ENCODE data around the gene LY6G6C.

Gene LY6G6C

DNA sequence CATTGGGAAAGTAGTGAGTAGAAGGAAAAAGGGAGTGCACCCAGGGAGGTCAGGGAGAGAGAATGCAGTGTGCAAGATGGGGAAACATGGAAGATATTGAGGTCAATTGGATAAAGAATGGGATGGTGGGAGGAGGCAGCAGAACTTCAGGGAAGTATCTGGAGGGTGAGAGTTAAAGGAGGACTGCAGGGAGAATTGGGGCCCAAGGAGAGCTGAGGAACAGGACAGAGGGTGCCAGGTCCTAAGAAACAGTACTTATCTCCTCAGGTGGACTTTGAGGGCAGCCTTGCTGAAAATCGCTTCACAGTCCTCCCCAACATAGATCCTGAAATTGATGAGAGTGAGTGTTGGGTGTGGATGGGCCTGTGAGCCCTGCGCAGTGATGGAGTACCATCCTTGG, 36.7 kb upstream of the LY6G6C start:
- no peak overlapping the region for H3K27ac ChIP-seq
- TF ChIP-seq CTCF (IDR thresholded peaks at IDR 0.05), result no peak
- no peak overlapping the region for H3K4me3 ChIP-seq
- DNase-seq (ENCODE audit: low spot score), result no peak

- TF ChIP-seq CTCF (IDR thresholded peaks at IDR 0.05), result no peak
These were observed 31.3 kb upstream of the LY6G6C start for GRCh38 chr6:31752739-31753319.

DNA sequence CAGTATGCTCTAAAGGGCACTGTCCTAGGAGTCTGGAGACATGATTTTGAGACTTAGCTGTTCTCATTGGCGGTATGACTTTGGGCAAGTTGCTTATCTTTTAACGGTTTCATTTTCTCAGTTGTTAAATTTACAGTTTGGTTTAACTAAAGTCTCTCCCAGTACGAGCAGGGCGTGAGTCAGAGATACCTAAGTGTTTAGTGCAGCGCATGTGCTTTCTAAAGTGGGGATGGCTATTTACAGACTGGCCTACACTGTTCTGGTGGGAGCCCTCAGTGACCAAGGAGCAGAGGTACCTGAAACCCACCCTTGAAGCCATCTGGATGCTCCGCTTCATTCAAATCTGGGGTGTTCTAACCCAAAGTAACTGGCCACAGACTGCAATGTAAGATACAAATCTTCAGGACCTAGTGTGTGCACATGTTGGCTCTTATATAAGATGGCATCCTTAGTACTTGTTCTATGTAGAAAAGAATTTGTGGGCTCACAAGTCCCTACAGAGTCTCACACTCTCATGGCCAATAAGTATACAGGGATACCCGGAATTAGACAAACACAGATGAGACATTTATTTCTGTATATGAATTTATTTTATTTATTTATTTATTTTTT, 29.0 kb upstream of the LY6G6C start:
- DNase-seq (ENCODE audit: low spot score), result no peak
- H3K27ac ChIP-seq, result no peak overlapping the region
- H3K4me3 ChIP-seq, result no peak overlapping the region
- no peak for TF ChIP-seq CTCF (IDR thresholded peaks at IDR 0.05)

More at GRCh38 chr6:31752739-31753319, 31.3 kb upstream of the LY6G6C start:
- no peak overlapping the region for H3K4me3 ChIP-seq
- no peak for DNase-seq (ENCODE audit: low spot score)
- no peak overlapping the region for H3K27ac ChIP-seq

- DNase-seq (ENCODE audit: low spot score), result no peak
- TF ChIP-seq CTCF (IDR thresholded peaks at IDR 0.05), result no peak
- no peak overlapping the region for H3K4me3 ChIP-seq
- no peak overlapping the region for H3K27ac ChIP-seq
These were observed 27.9 kb upstream of the LY6G6C start for GRCh38 chr6:31749301-31750036.

DNA sequence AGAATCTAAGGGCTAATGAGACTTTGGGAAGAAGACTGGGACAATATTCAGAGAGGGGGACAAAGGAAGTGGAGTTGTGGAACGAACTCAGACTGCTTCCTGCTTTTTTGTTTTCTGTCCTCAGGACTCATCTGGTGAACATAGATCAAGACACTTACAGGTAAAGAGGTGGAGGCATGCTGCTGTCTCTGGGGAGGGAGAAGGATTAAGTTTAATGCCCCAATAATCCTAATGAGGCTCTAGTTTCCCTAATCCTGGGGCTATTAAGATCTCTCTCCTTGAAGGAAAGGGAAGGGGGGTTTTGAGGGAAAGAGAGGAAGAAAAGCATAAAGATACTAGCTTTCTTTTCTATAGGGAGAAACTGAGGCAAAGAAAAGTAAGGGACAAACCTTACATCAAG, 22.9 kb upstream of the LY6G6C start:
- no peak for TF ChIP-seq CTCF (IDR thresholded peaks at IDR 0.05)
- Histone ChIP-seq H3K4me3 (no peak overlapping the region), H3K27ac (no peak overlapping the region)
- no peak for DNase-seq (ENCODE audit: low spot score)

DNA sequence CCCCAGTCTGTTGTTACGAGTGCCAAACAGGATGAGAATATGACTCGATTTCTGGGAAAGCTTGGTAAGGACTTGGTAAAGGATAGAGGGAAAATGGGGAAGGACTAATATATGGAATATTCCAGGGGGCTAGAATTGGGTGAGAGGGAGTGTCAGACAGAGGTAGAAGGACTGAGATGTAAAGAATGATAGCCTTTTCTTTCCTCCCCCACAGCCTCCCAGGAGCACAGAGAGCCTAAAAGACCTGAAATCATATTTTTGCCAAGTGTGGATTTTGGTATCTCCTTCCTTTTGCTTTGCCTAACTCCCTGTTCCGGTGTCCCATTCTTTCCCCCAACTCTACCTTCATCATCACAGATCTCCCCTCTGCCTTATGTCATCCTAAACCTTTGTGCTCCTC, 21.3 kb upstream of the LY6G6C start:
- TF ChIP-seq CTCF (IDR thresholded peaks at IDR 0.05), result no peak
- no peak for DNase-seq (ENCODE audit: low spot score)
- Histone ChIP-seq H3K27ac (no peak overlapping the region), H3K4me3 (no peak overlapping the region)

DNA sequence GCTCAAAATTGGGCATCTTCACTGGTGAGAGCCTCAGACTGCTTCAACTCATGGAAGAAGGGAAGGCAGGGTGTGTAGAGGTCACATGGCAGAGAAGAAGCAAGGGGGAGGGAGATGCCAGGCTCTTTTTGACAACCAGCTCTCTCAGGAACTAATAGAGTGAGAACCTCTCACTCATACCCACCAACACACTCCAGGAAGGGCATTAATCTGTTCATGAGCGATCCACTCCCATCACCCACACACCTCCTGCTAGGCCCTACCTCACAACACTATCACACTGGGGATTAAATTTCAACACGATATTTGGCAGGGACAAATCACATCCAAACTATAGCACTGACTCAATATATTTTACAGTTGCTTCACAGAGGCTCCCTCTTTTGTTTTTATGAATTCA, 20.3 kb upstream of the LY6G6C start:
- TF ChIP-seq CTCF (IDR thresholded peaks at IDR 0.05), result no peak
- Histone ChIP-seq H3K27ac (no peak overlapping the region), H3K4me3 (no peak overlapping the region)
- no peak for DNase-seq (ENCODE audit: low spot score)
